HG03097 (cell line): ENCODE measurements around the gene GARIN5B.

Experiments used
- ATAC-seq: cut with Tn5 transposase; IDR thresholded peaks from one replicate; pipeline ENCODE4 v1.9.1; 2021; ENCODE audit not compliant: unreplicated experiment, low FRiP score

GARIN5B gene

GRCh38 chr19:55304980-55305379 lies 58.1 kb downstream of the GARIN5B start:
- ATAC-seq, result no peak
